Hepatocyte (in vitro differentiated cells): Measurements from ENCODE around the gene THY1.

Source experiments
- CTCF ChIP-seq: fragments of 200-600 bp; sonication (generic); IDR thresholded peaks from 2 replicates; pipeline ENCODE4 v1.5.1; 2016; ENCODE audit warnings: antibody characterized with exemption, mild to moderate bottlenecking; ENCODE audit not compliant: poor library complexity
- EZH2phosphoT487 ChIP-seq: fragments of 200-600 bp; sonication (generic); IDR thresholded peaks from one replicate; pipeline ENCODE4 v1.6.1; 2018; ENCODE audit warnings: antibody characterized with exemption, mild to moderate bottlenecking, low read depth, moderate library complexity; ENCODE audit not compliant: unreplicated experiment, severe bottlenecking

- TF ChIP-seq EZH2phosphoT487 (no peak), CTCF (no peak)
Measured at GRCh38 chr11:119441898-119442243, 18.9 kb upstream of the THY1 start.
